ENCODE data around the gene GVQW3. TPM values are rescaled to one million over a fixed set of nuclear protein-coding genes. Genes with fewer than 3 reads are reported as not detected.

GVQW3 gene
- total and polyA plus RNA-seq, 2 of the 13 experiments (the other 11 are each of a cell fraction or from before 2014, with no cell fraction given): 5.0 to 5.6 TPM

DNA sequence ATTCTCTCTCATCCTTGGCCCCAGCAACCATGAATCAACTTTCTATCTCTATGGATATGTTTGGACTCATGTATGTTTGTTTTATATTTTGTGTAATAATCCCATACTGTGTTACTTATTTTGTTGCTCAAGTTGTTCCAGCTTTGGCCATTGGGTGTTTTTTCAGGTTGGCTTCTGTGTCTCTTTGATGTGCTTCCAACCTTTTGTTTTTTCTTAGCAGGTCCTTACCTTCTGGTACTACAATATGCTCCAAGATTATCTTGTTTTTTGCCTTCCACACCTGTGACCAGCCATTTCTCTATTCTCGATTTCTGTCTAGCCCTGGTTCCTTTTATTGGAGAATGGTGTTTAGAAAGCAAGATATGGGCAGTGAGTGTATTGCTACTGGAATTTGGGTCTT, 14.2 kb downstream of the GVQW3 start (continued):
- TF ChIP-seq, protein P1, sequence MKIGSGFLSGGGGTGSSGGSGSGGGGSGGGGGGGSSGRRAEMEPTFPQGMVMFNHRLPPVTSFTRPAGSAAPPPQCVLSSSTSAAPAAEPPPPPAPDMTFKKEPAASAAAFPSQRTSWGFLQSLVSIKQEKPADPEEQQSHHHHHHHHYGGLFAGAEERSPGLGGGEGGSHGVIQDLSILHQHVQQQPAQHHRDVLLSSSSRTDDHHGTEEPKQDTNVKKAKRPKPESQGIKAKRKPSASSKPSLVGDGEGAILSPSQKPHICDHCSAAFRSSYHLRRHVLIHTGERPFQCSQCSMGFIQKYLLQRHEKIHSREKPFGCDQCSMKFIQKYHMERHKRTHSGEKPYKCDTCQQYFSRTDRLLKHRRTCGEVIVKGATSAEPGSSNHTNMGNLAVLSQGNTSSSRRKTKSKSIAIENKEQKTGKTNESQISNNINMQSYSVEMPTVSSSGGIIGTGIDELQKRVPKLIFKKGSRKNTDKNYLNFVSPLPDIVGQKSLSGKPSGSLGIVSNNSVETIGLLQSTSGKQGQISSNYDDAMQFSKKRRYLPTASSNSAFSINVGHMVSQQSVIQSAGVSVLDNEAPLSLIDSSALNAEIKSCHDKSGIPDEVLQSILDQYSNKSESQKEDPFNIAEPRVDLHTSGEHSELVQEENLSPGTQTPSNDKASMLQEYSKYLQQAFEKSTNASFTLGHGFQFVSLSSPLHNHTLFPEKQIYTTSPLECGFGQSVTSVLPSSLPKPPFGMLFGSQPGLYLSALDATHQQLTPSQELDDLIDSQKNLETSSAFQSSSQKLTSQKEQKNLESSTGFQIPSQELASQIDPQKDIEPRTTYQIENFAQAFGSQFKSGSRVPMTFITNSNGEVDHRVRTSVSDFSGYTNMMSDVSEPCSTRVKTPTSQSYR (CRISPR knock-in tag; IDR thresholded peaks at IDR 0.05; ENCODE audit: borderline replicate concordance): no peak
- TF ChIP-seq, protein P2, sequence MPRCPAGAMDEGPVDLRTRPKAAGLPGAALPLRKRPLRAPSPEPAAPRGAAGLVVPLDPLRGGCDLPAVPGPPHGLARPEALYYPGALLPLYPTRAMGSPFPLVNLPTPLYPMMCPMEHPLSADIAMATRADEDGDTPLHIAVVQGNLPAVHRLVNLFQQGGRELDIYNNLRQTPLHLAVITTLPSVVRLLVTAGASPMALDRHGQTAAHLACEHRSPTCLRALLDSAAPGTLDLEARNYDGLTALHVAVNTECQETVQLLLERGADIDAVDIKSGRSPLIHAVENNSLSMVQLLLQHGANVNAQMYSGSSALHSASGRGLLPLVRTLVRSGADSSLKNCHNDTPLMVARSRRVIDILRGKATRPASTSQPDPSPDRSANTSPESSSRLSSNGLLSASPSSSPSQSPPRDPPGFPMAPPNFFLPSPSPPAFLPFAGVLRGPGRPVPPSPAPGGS (CRISPR knock-in tag; IDR thresholded peaks at IDR 0.05): no peak
- TF ChIP-seq ZFP1 (CRISPR knock-in tag; IDR thresholded peaks at IDR 0.05) (no peak), ARNT2 (CRISPR knock-in tag; IDR thresholded peaks at IDR 0.05; ENCODE audit: low read depth) (no peak), ZNF577 (CRISPR knock-in tag; IDR thresholded peaks at IDR 0.05; ENCODE audit: borderline replicate concordance, low read depth) (no peak)

DNA sequence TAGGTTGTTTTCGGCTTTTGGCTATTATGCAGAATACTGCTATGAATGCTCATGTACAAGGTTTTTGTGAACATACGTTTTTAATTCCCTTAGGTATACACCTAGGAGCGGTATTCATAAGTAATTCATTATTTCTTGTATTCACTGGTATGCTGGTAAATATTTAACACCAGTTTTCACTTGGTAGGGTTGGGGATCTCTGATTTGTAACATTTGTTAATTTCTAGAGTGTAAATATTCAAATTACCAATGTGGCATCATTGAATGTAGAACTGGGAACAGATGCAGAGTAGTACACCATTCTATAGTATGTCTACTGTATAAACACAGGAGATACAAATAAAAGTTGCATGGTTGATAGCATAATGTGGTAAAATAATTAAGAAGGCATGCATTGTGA, 16.3 kb downstream of the GVQW3 start:
- POLR2A ChIA-PET: no interaction called here
- no peak for ATAC-seq
- BruUV-seq (replicated peaks): no TSS peak
- TF ChIP-seq ARHGAP35 (CRISPR knock-in tag; IDR thresholded peaks at IDR 0.05; ENCODE audit: borderline replicate concordance): no peak
- TF ChIP-seq, protein P3, sequence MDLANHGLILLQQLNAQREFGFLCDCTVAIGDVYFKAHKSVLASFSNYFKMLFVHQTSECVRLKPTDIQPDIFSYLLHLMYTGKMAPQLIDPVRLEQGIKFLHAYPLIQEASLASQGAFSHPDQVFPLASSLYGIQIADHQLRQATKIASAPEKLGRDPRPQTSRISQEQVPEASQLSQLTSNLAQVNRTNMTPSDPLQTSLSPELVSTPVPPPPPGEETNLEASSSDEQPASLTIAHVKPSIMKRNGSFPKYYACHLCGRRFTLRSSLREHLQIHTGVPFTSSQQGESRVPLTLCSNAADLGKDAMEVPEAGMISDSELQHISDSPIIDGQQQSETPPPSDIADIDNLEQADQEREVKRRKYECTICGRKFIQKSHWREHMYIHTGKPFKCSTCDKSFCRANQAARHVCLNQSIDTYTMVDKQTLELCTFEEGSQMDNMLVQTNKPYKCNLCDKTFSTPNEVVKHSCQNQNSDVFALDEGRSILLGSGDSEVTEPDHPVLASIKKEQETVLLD (CRISPR knock-in tag; IDR thresholded peaks at IDR 0.05; ENCODE audit: low read depth): no peak
- TF ChIP-seq MEF2D (CRISPR knock-in tag; IDR thresholded peaks at IDR 0.05): no peak
- TF ChIP-seq ISL2 (CRISPR knock-in tag; IDR thresholded peaks at IDR 0.05): no peak
- TF ChIP-seq, protein P4, sequence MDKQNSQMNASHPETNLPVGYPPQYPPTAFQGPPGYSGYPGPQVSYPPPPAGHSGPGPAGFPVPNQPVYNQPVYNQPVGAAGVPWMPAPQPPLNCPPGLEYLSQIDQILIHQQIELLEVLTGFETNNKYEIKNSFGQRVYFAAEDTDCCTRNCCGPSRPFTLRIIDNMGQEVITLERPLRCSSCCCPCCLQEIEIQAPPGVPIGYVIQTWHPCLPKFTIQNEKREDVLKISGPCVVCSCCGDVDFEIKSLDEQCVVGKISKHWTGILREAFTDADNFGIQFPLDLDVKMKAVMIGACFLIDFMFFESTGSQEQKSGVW (CRISPR knock-in tag; IDR thresholded peaks at IDR 0.05; ENCODE audit: borderline replicate concordance): no peak
- TF ChIP-seq SMAD1 (CRISPR knock-in tag; IDR thresholded peaks at IDR 0.05; ENCODE audit: borderline replicate concordance, low read depth): no peak
- TF ChIP-seq, protein P5, sequence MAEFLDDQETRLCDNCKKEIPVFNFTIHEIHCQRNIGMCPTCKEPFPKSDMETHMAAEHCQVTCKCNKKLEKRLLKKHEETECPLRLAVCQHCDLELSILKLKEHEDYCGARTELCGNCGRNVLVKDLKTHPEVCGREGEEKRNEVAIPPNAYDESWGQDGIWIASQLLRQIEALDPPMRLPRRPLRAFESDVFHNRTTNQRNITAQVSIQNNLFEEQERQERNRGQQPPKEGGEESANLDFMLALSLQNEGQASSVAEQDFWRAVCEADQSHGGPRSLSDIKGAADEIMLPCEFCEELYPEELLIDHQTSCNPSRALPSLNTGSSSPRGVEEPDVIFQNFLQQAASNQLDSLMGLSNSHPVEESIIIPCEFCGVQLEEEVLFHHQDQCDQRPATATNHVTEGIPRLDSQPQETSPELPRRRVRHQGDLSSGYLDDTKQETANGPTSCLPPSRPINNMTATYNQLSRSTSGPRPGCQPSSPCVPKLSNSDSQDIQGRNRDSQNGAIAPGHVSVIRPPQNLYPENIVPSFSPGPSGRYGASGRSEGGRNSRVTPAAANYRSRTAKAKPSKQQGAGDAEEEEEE (CRISPR knock-in tag; IDR thresholded peaks at IDR 0.05; ENCODE audit: borderline replicate concordance): no peak

More for the DNA sequence above, 16.3 kb downstream of the GVQW3 start:
- Histone ChIP-seq H3K27ac (ENCODE audit: extremely low read length, insufficient read depth, low read length) (no peak overlapping the region), H3K9ac (ENCODE audit: insufficient read depth, low read depth, low read length) (no peak overlapping the region), H3K4me2 (ENCODE audit: low read depth, low read length) (no peak overlapping the region), H3K27me3 (ENCODE audit: control insufficient read depth in 1 of 2, insufficient read depth in 2 of 2, low read length in 2 of 2) (no peaks in the 10 kb centered on the region), H3K4me3 (replicated peaks in 1 of 3; ENCODE audit: insufficient read depth in 1 of 3, low read depth in 2 of 3, low read length in 3 of 3) (no peak overlapping the region), H4K20me1 (ENCODE audit: insufficient read depth, low read length) (no peaks in the 10 kb centered on the region), H3K79me2 (ENCODE audit: insufficient read depth, low read length) (no peaks in the 10 kb centered on the region), H3K9me3 (ENCODE audit: low read length) (no peaks in the 10 kb centered on the region), H3K4me1 (ENCODE audit: insufficient read depth, low read length) (peaks cover 4% of the 10 kb centered on the region), H2AFZ (ENCODE audit: low read length) (no peak overlapping the region), H3K36me3 (replicated peaks in 1 of 2; ENCODE audit: control insufficient read depth in 1 of 2, insufficient read depth in 2 of 2, low read length in 2 of 2) (no peaks in the 10 kb centered on the region)
- in situ Hi-C loops (cut with HindIII; ENCODE audit: extremely low pct_ligation_motif_present, low pct_unique_long_range_greater_than_20kb) (no loop called here), intact Hi-C loops (cut with micrococcal nuclease; ENCODE audit: unreplicated experiment) (no loop called here)
- DNase-seq (ENCODE audit: low spot score) (no peak), FAIRE-seq (no peak)
- CTCF ChIA-PET (ENCODE audit: low intra/inter-chr PET ratio, low total read pairs): no interaction called here
- WGBS (ENCODE audit: low lambda C conversion rate): 76% methylated on average over 3 of the region's 3 CpGs
